HPDE6-E6E7 (cell line): Measurements from ENCODE around the gene ALKBH2.
"Not testable (repeated sequence)": the region's sequence is repeated elsewhere in the genome, so short reads cannot be mapped to it uniquely, and the experiment has no call there.

Experiments
- DNase-seq: peaks from one replicate; pipeline ENCODE4 v3.0.0; 2011; ENCODE audit warnings: missing footprints; ENCODE audit errors: extremely low spot score

ALKBH2 gene

GRCh38 chr12:109069307-109070271, 23.7 kb downstream of the ALKBH2 start:
- no peak for DNase-seq

DNA sequence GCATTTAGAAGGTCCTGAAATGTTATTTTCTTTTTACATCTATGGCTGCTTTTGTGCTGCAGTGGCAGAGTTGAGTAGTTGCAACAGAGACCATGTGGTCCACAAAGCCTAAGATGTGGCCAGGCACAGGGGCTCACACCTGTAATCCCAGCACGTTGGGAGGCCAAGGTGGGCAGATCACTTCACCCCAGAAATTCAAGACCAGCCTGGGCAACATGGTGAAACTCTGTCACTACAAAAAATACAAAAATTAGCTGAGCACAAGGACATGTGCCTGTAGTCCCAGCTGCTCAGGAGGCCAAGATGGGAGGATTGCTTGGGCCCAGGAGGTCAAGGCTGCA, 27.4 kb downstream of the ALKBH2 start:
- no peak for DNase-seq

GRCh38 chr12:109065154-109065852, 28.0 kb downstream of the ALKBH2 start:
- DNase-seq, result no peak

DNA sequence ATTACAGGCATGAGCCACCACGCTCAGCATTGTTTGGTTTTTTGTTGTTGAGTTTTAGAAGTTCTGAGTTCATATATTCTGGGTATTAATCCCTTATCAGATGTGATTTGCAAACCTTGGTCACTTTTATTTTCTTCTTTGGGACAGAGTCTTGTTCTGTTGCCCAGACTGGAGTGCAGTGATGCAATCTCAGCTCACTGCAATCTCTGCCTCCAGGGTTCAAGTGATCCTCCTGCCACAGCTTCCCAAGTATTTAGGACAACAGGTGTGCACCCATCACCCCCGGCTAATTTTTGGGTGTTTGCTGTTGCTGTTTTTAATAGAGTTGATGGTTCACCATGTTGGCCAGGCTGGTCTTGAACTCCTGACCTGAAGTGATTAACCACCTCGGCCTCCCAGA, 29.1 kb downstream of the ALKBH2 start:
- no peak for DNase-seq

DNA sequence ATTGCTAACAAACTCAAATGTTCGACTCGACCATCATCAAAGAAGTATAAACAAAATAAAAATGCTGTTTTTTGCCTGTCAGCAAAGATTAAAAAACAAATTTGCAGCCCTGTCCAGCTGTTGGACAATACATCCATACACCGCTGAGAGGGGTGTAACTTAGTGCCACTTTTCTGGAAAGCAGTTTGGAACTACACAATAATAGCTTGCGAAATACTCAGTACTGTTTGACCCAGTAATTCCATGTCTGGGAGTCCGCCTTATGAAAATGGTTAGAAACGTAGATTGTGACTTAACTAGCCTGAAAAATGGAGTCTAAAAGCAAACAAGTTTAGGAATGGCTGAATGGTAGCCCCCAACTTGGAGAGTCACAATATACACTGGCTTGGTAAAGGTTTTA, 34.5 kb downstream of the ALKBH2 start:
- DNase-seq, result no peak

DNA sequence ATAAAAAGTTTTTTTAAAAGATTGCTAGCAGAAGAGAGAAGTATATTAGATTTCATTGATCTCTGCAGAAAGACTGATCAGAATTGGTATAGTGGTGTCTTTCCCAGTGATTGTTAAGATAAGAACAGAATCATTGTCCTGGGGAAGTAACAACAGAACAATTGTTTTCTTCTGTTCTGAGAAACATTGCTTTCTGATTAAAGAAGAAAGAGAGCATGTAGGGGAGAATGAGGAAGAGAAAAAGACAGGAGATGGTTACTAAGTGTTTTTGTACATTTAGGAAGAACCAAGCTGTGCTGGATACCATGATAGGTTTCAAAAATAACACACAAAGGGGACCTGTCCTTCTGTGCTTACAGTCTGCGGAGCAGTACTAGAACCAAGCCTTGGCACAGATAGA, 35.9 kb downstream of the ALKBH2 start:
- DNase-seq, result no peak

- no peak for DNase-seq
Observed at GRCh38 chr12:109056891-109057290, 36.4 kb downstream of the ALKBH2 start.

- no peak for DNase-seq
Observed at GRCh38 chr12:109054520-109054919, 38.8 kb downstream of the ALKBH2 start.

- not testable (repeated sequence) for DNase-seq
Observed at GRCh38 chr12:109054124-109054513, 39.2 kb downstream of the ALKBH2 start.

DNA sequence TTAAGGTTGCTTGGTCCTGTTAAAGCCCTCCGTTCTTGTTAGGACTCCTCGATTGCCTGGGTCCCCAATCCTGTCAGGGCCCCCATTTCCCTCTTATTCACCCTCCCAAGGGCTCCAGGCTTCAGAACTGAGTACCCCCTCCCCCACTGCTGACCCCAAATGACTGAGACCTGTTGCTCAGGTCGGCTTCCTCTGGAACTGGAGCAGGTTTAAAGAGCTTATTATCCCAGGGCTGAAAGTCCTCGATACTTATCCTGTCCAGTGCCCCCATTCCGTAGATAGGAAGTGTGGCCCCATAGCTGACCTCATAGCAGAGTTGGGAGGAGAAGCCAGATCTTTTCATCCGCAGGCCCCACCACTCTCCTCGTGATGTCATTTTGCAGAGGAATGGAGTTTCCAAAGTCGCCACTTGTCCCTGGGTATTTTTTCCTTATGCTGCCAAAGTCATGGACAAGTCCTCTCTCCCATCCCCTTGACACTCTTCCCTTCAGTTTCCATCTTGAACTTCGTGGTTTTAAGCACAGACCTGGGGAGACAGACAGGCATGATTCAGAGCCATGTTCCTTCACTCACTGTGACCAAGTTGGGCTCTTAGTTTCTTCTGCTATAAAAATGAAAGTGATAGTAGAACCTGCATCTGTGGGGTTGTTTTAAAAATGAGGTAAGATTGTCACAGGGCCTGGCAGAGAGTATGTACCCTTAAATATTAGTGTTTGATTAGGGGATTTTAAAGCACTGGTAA, 39.7 kb downstream of the ALKBH2 start:
- no peak for DNase-seq

DNA sequence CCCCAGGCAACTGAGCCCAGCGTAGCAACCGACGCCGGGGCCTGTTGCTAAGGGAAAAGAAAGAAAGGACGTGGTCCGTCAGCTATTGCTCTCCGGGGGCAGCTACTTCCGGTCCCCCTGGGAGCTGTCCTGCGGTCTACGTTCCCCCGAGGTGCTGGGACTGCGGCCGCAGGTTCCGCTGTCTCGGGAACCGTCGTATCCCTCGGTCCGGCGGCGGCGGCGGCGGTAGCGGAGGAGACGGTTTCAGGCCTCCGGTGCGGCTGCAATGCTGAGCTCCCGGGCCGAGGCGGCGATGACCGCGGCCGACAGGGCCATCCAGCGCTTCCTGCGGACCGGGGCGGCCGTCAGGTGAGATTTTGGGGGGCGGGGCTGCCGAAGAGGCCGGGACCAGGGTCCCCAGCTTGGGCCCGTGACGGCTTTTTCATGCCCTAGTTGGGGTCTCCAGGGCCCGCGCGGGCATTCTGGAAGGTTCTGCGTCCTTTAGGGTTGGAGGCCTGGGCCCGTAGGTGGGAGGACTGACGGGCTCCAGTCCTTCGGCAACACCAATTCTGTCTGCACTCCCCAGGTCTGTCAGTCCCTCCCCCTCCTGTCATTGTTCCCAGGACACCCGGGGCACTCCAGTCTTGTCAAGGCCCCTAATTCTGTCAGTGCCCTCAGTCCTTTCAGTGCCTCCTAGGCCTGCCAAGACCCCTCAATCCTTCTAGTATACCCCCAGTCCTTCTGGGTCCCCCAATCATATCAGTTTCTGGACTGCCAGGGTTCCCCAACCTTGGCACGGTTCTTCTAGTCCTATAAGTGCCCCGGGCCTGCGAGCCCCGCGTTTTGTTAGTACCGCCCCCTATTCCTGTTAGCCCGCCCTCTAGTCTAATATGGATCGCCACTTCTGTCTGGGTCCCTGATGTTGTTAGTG, 40.6 kb downstream of the ALKBH2 start, which contains the start of gene USP30:
Gene USP30 (plus strand): TSS at position 163 of the 910 bp plus-strand sequence. CDS start 103 bp downstream, at position 266.
- DNase-seq, result peak; percentile 88

- no peak for DNase-seq
Observed at GRCh38 chr12:109052097-109052413, 41.2 kb downstream of the ALKBH2 start.

GRCh38 chr12:109049794-109050193, 43.5 kb downstream of the ALKBH2 start:
- DNase-seq, result not testable (repeated sequence)

GRCh38 chr12:109048706-109049105, 44.6 kb downstream of the ALKBH2 start:
- not testable (repeated sequence) for DNase-seq

GRCh38 chr12:109047081-109047805, 46.0 kb downstream of the ALKBH2 start:
- DNase-seq, result no peak

GRCh38 chr12:109044241-109044640, 49.0 kb downstream of the ALKBH2 start:
- no peak for DNase-seq
